Body of pancreas (tissue), 4 donors: Measurements from ENCODE around the gene RTP2. TPM values are rescaled to one million over a fixed set of nuclear protein-coding genes. Genes with fewer than 3 reads are reported as not detected.
"Not testable (repeated sequence)": the region's sequence is repeated elsewhere in the genome, so short reads cannot be mapped to it uniquely, and the experiment has no call there.

Experiments
- ATAC-seq: fragments of 150-250 bp; one replicate; pipeline ENCODE4 v1.9.1; 2016
- DNase-seq, 4 donors: peaks; one replicate each; pipeline ENCODE4 v3.0.0-alpha.2; 2019
- H3K27ac ChIP-seq, 4 donors: fragments of 200-600 bp; sonication (generic); 1 replicate in 3 of 4; 2 replicates in 1 of 4; pipeline versions ENCODE4 v1.5.1 to v1.6.1; 2016 to 2019; ENCODE audit warnings: mild to moderate bottlenecking in 1 of 4, mixed read lengths in 1 of 4, moderate library complexity in 1 of 4
- H3K27me3 ChIP-seq, 2 donors: fragments of 200-600 bp; sonication (generic); one replicate each; pipeline ENCODE4 v1.6.0; 2016; ENCODE audit warnings: mild to moderate bottlenecking in 1 of 2
- H3K36me3 ChIP-seq, 2 donors: fragments of 200-600 bp; sonication (generic); replicated peaks in 1 of 2; 2 replicates each; pipeline ENCODE4 v1.5.1; 2016; ENCODE audit warnings: low read depth in 2 of 2; ENCODE audit not compliant: insufficient read depth in 1 of 2
- H3K4me1 ChIP-seq: fragments of 200-600 bp; sonication (generic); one replicate; pipeline ENCODE4 v1.6.0; 2016
- H3K4me3 ChIP-seq, 2 donors: fragments of 200-600 bp; sonication (generic); 1 replicate in 1 of 2; 2 replicates in 1 of 2; pipeline ENCODE4 v1.5.1; 2016 to 2019
- H3K9me3 ChIP-seq, 3 donors: fragments of 200-600 bp; sonication (generic); 1 replicate in 2 of 3; 2 replicates in 1 of 3; pipeline ENCODE4 v1.5.1; 2016
- CTCF ChIP-seq, 7 experiments: fragments of 450-650 bp in 4 of 7; fragments of 200-600 bp in 3 of 7; sonication (generic) in 3 of 7; IDR thresholded peaks; one replicate each; pipeline ENCODE4 v1.5.1; 2016 to 2019; ENCODE audit warnings: antibody characterized with exemption in 7 of 7
- POLR2A ChIP-seq, 3 donors: fragments of 450-650 bp; IDR thresholded peaks; one replicate each; pipeline ENCODE4 v1.6.1; 2016; ENCODE audit warnings: antibody characterized with exemption in 3 of 3, mild to moderate bottlenecking in 2 of 3
- WGBS, 2 donors: methylation state at CpG; one replicate each; pipeline ENCODE4 v1.1.5; 2017; 5-methylcytosine and 5-hydroxymethylcytosine counted together
- intact Hi-C: fragments of 100-400 bp; cut with DNase I; formaldehyde crosslinking; loops from one replicate; pipeline ENCODE4 v1.15.1; 2023
- total RNA-seq, 2 donors: library from RNA; depleted of rRNA; stranded (reverse); fragments of >200 nt; gene quantifications; one replicate each; pipeline ENCODE4 v1.1.0, GENCODE V29; 2016

RTP2 gene
- total RNA-seq, 2 donors from 2014 or later: not detected

GRCh38 chr3:187684880-187685279 is 17.5 kb downstream of the RTP2 start:
- no peak for TF ChIP-seq POLR2A (IDR thresholded peaks at IDR 0.05)
- TF ChIP-seq CTCF (IDR thresholded peaks at IDR 0.05): no peak
- no peaks in the 10 kb centered on the region for H3K9me3 ChIP-seq
- no peaks in the 10 kb centered on the region for H3K4me1 ChIP-seq
- no peak overlapping the region for H3K27ac ChIP-seq
- no peaks in the 10 kb centered on the region for H3K36me3 ChIP-seq
- intact Hi-C loops: loop anchor here (5.0 kb wide), 2 partner anchors 368 to 468 kb away; no protein-coding TSS in a partner anchor
- ATAC-seq (no peak), DNase-seq (no peak)
- WGBS, 2 donors: 47 to 63% methylated on average over 2 of the region's 2 CpGs
- no peaks in the 10 kb centered on the region for H3K27me3 ChIP-seq
- no peak overlapping the region for H3K4me3 ChIP-seq

GRCh38 chr3:187684444-187684843 is 17.9 kb downstream of the RTP2 start:
- intact Hi-C loops: loop anchor here (5.0 kb wide), 2 partner anchors 367 to 467 kb away; no protein-coding TSS in a partner anchor
- Histone ChIP-seq H3K27me3 (no peaks in the 10 kb centered on the region), H3K27ac (no peak overlapping the region), H3K4me1 (peaks cover 2% of the 10 kb centered on the region), H3K4me3 (no peak overlapping the region), H3K9me3 (no peaks in the 10 kb centered on the region), H3K36me3 (no peaks in the 10 kb centered on the region)
- WGBS, 2 donors: 76 to 81% methylated on average over 1 of the region's 1 CpG
- TF ChIP-seq CTCF (IDR thresholded peaks at IDR 0.05) (no peak), POLR2A (IDR thresholded peaks at IDR 0.05) (no peak)
- DNase-seq: no peak
- ATAC-seq: no peak

GRCh38 chr3:187681756-187682155 is 20.6 kb downstream of the RTP2 start:
- H3K4me1 ChIP-seq, ATAC-seq, H3K27ac ChIP-seq, H3K27me3 ChIP-seq, H3K36me3 ChIP-seq, H3K4me3 ChIP-seq, H3K9me3 ChIP-seq, DNase-seq: not testable (repeated sequence)
- 55 to 64% methylated on average over 10 to 11 of the region's 11 CpGs for WGBS, 2 donors
- intact Hi-C loops: loop anchor here (5.0 kb wide), 2 partner anchors 364 to 464 kb away; no protein-coding TSS in a partner anchor

GRCh38 chr3:187679638-187680396 is 22.5 kb downstream of the RTP2 start:
- Histone ChIP-seq H3K27ac (no peak overlapping the region), H3K27me3 (no peaks in the 10 kb centered on the region), H3K9me3 (no peaks in the 10 kb centered on the region), H3K4me3 (no peak overlapping the region), H3K4me1 (peaks cover 8% of the 10 kb centered on the region), H3K36me3 (no peaks in the 10 kb centered on the region)
- DNase-seq (peak; percentile 85 to 91 (median 88)), ATAC-seq (peak; percentile 95)
- TF ChIP-seq POLR2A (IDR thresholded peaks at IDR 0.05) (no peak), CTCF (IDR thresholded peaks at IDR 0.05) (peak; percentile 75 to 99 (median 94))
- intact Hi-C loops: loop anchor here (5.0 kb wide), 2 partner anchors 363 to 463 kb away; no protein-coding TSS in a partner anchor
- 27% methylated on average over 7 of the region's 7 CpGs for WGBS, 2 donors

GRCh38 chr3:187678726-187679268 is 23.6 kb downstream of the RTP2 start:
- no peak overlapping the region for H3K27ac ChIP-seq
- no peaks in the 10 kb centered on the region for H3K9me3 ChIP-seq
- WGBS, 2 donors: 17 to 32% methylated on average over 5 of the region's 5 CpGs
- intact Hi-C loops: no loop called here
- no peaks in the 10 kb centered on the region for H3K36me3 ChIP-seq
- H3K4me1 ChIP-seq: peaks cover 8% of the 10 kb centered on the region
- ATAC-seq (peak; percentile 45), DNase-seq (peak; percentile 20 to 45 (median 32))
- no peak overlapping the region for H3K4me3 ChIP-seq
- H3K27me3 ChIP-seq: no peaks in the 10 kb centered on the region
- peak in 5 of 7 experiments; percentile 38 to 52 (median 47) for TF ChIP-seq CTCF (IDR thresholded peaks at IDR 0.05)
- no peak for TF ChIP-seq POLR2A (IDR thresholded peaks at IDR 0.05)
